Fibroblast of lung (primary cell): ENCODE measurements around the gene ANKUB1. TPM values are rescaled to one million over a fixed set of nuclear protein-coding genes. Genes with fewer than 3 reads are reported as not detected.

Experiments used
- DNase-seq, 2 donors: peaks; one replicate each; pipeline versions ENCODE4 v3.0.0 to v3.0.0-alpha.2; 2010; ENCODE audit warnings: low read depth in 2 of 2
- H2AFZ ChIP-seq: 2 replicates; pipeline ENCODE4 v1.5.1; 2012; ENCODE audit warnings: low read length, control low read depth, inconsistent platforms
- H3K27ac ChIP-seq: 2 replicates; pipeline ENCODE4 v1.5.1; 2011; ENCODE audit warnings: low read length, control low read depth; ENCODE audit not compliant: insufficient read depth
- H3K27me3 ChIP-seq: 2 replicates; pipeline ENCODE4 v1.5.1; 2011; ENCODE audit warnings: mild to moderate bottlenecking, low read length; ENCODE audit not compliant: control insufficient read depth, insufficient read depth
- H3K36me3 ChIP-seq: 2 replicates; pipeline ENCODE4 v1.5.1; 2011; ENCODE audit warnings: low read length; ENCODE audit not compliant: control insufficient read depth, insufficient read depth
- H3K4me1 ChIP-seq: 2 replicates; pipeline ENCODE4 v1.5.1; 2011; ENCODE audit warnings: low read length; ENCODE audit not compliant: control insufficient read depth, insufficient read depth; ENCODE audit errors: extremely low read depth
- H3K4me2 ChIP-seq: 2 replicates; pipeline ENCODE4 v1.5.1; 2011; ENCODE audit warnings: low read length, control low read depth; ENCODE audit not compliant: insufficient read depth; ENCODE audit errors: extremely low read depth
- H3K4me3 ChIP-seq, 4 experiments: fragments of 200-600 bp in 1 of 4; sonication (generic) in 1 of 4; replicated peaks in 1 of 4; 2 replicates each; pipeline ENCODE4 v1.5.1; 2011 to 2016; ENCODE audit warnings: low read length in 4 of 4, low read depth in 3 of 4, mild to moderate bottlenecking in 3 of 4, control low read depth in 2 of 4, inconsistent platforms in 1 of 4, mixed read lengths in 1 of 4; ENCODE audit not compliant: insufficient read depth in 1 of 4; ENCODE audit errors: control extremely low read depth in 1 of 4
- H3K79me2 ChIP-seq: 2 replicates; pipeline ENCODE4 v1.5.1; 2012; ENCODE audit warnings: mild to moderate bottlenecking, low read length, inconsistent platforms; ENCODE audit not compliant: control insufficient read depth, insufficient read depth
- H3K9ac ChIP-seq: 2 replicates; pipeline ENCODE4 v1.5.1; 2011; ENCODE audit warnings: mild to moderate bottlenecking, low read length, control low read depth; ENCODE audit not compliant: insufficient read depth
- H3K9me3 ChIP-seq: 2 replicates; pipeline ENCODE4 v1.5.1; 2012; ENCODE audit warnings: low read depth, low read length; ENCODE audit not compliant: control insufficient read depth, insufficient read depth
- H4K20me1 ChIP-seq: 2 replicates; pipeline ENCODE4 v1.5.1; 2011; ENCODE audit warnings: low read length; ENCODE audit not compliant: control insufficient read depth, insufficient read depth; ENCODE audit errors: extremely low read depth
- CTCF ChIP-seq, 2 donors: IDR thresholded peaks in 1 of 2; conservative IDR thresholded peaks in 1 of 2; 1 replicate in 1 of 2; 2 replicates in 1 of 2; pipeline ENCODE4 v1.5.1; 2011 to 2012; ENCODE audit warnings: low read length in 2 of 2, control low read depth in 1 of 2, inconsistent platforms in 1 of 2, low read depth in 1 of 2, mild to moderate bottlenecking in 1 of 2
- EZH2 ChIP-seq: IDR thresholded peaks from 2 replicates; pipeline ENCODE4 v1.5.1; 2012; ENCODE audit warnings: low read length, control low read depth, mild to moderate bottlenecking; ENCODE audit errors: missing control alignments
- polyA plus RNA-seq, 2 donors: library from polyadenylated mRNA; depleted of rRNA in 1 of 2; stranded (reverse) in 1 of 2; unstranded in 1 of 2; fragments of >200 nt; gene quantifications; 2 replicates each; pipeline ENCODE4 v1.2.1, GENCODE V29; 2011 to 2012; ENCODE audit warnings: missing spikeins in 1 of 2
- total RNA-seq: library from RNA; depleted of rRNA; stranded (reverse); fragments of >200 nt; gene quantifications from 2 replicates; pipeline ENCODE4 v1.2.1, GENCODE V29; 2014

Gene ANKUB1
- total and polyA plus RNA-seq, 2 donors (not counting 1 experiment from before 2014, with no cell fraction given), result not detected

- no peaks in the 10 kb centered on the region for H3K27me3 ChIP-seq
- H3K4me2 ChIP-seq, result no peak overlapping the region
- no peak overlapping the region for H3K4me3 ChIP-seq
- H3K36me3 ChIP-seq, result no peaks in the 10 kb centered on the region
- no peak overlapping the region for H3K27ac ChIP-seq
- H3K79me2 ChIP-seq, result peaks cover 14% of the 10 kb centered on the region
- H3K9ac ChIP-seq, result no peak overlapping the region
- H4K20me1 ChIP-seq, result no peaks in the 10 kb centered on the region
- no peaks in the 10 kb centered on the region for H3K4me1 ChIP-seq
- H3K9me3 ChIP-seq, result no peaks in the 10 kb centered on the region
- H2AFZ ChIP-seq, result no peak overlapping the region
- TF ChIP-seq EZH2 (no peak), CTCF (conservative IDR thresholded peaks at IDR 0.05 in 1 of 2, IDR thresholded peaks at IDR 0.05 in 1 of 2; ENCODE audit: low read depth in 1 of 2, low read length in 2 of 2) (no peak)
- no peak for DNase-seq
These were observed 34.3 kb upstream of the ANKUB1 start for GRCh38 chr3:149826636-149827035.

- Histone ChIP-seq H3K4me1 (peaks cover 2% of the 10 kb centered on the region), H3K4me3 (no peak overlapping the region), H3K9ac (no peak overlapping the region), H3K36me3 (no peaks in the 10 kb centered on the region), H3K4me2 (no peak overlapping the region), H4K20me1 (no peaks in the 10 kb centered on the region), H2AFZ (no peak overlapping the region), H3K79me2 (peaks cover 46% of the 10 kb centered on the region), H3K9me3 (no peaks in the 10 kb centered on the region), H3K27ac (no peak overlapping the region), H3K27me3 (no peaks in the 10 kb centered on the region)
- TF ChIP-seq EZH2 (no peak), CTCF (conservative IDR thresholded peaks at IDR 0.05 in 1 of 2, IDR thresholded peaks at IDR 0.05 in 1 of 2; ENCODE audit: low read depth in 1 of 2, low read length in 2 of 2) (no peak)
- peak in 1 of 2 donors; percentile 6 for DNase-seq
These were observed 27.8 kb upstream of the ANKUB1 start for GRCh38 chr3:149820183-149820582.

- Histone ChIP-seq H3K36me3 (no peaks in the 10 kb centered on the region), H3K27me3 (no peaks in the 10 kb centered on the region), H4K20me1 (no peaks in the 10 kb centered on the region), H3K27ac (no peak overlapping the region), H2AFZ (no peak overlapping the region), H3K4me3 (no peak overlapping the region), H3K9ac (no peak overlapping the region), H3K4me1 (peaks cover 4% of the 10 kb centered on the region), H3K9me3 (no peaks in the 10 kb centered on the region), H3K79me2 (peaks cover 53% of the 10 kb centered on the region), H3K4me2 (no peak overlapping the region)
- TF ChIP-seq EZH2, result no peak
- DNase-seq, result no peak
These were observed 27.1 kb upstream of the ANKUB1 start for GRCh38 chr3:149819432-149819831.
